ENCODE results near the gene EDRF1.
A peak's percentile ranks its signal among the peaks of the same experiment; 100 is the strongest.

EDRF1 gene

DNA sequence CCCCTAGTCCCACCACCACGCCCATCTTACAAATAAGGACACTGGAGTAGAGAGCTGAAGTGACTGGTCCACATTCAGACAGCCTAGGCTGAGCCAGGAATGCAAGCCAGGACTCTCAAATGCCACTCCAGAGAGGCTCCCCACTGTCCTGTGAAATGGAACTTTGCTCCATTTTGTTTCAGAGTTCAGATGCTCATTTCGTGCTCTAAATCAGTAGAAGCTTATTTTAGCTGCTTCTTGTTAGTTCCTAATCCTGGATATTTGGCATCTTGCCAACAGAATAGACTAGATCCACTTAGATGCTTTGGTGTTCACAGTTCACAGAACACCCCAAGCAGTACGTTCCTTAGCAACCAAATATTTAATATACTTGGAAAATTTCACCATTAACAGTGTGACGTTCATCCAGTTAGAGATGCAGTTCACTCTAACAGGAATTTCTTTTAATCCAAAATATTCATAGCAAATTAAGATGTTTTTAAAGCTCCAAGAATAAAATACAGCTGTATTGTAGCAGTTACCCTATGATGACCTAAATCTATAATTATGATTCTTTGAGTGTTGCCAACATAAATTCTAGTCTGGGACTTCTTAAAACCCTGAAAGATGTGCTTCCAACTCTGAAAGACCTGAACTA is 48.8 kb downstream of the EDRF1 start:
- no peak for DNase-seq (ENCODE audit: low spot score)

- no peak for DNase-seq (ENCODE audit: low spot score)
These were observed 49.7 kb downstream of the EDRF1 start for GRCh38 chr10:125769175-125769574.

DNA sequence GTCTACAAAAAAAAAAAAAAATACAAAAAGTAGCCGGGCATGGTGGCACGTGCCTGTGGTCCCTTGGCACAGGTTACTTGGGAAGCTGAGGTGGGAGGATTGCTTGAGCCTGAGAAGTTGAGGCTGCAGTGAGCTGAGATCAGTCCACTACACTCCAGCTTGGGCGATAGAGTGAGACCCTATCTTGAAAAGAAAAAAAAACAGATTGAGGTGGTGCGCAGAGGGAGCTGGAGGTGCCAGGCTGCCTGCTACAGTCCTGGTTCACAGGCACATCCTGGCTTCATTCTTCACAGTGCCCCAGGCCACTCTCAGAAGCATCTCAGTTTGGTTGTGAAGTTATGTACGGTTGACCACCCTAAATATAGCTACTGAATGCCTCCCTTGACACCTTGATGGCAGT is 51.3 kb downstream of the EDRF1 start:
- DNase-seq (ENCODE audit: low spot score): no peak

GRCh38 chr10:125772112-125772863 is 52.8 kb downstream of the EDRF1 start:
- no peak for DNase-seq (ENCODE audit: low spot score)

GRCh38 chr10:125772864-125773180 is 53.3 kb downstream of the EDRF1 start:
- DNase-seq (ENCODE audit: low spot score): no peak

DNA sequence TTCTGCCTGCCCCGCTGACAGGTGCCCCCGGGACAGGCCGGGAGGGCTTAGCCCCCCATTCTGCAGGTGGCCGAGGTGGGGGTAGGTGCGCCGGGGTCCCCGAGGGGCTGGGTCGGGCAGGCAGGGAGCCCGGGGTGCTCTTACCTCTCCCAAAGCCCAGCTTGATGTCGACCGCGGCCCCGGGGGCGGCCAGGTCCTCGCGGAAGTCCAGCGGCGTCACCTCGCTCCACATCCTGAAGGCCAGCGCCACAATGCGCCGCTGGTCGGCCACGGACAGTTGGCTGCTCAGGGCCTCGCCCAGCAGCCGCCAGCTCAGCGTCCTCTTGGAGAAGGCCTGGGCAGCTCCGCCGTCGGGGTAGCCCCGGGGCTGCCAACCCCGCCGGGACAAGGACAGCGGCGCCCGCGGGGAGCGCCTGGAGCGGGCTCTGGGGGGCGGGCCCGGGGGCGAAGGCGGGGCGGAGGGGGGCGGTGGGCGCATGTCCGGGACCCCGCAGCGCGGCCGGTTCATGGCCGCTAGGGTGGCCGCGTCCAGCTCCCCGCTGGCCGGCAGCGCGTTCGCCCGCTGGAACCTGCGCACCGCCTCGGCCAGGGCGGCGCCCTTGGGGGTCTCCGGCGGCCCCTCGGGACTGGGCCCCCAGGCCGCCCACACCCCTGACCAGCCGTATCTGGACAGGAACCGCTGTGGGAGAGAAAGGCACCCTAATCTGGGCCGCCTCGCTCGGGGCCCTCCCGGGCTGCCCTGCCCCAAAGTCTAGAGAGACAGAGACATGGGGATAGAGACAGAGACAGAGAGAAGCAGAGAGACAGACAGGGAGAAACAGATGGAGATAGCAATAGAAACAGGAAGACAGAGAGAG is 54.4 kb downstream of the EDRF1 start:
- DNase-seq (ENCODE audit: low spot score): no peak

GRCh38 chr10:125774581-125775191 is 55.2 kb downstream of the EDRF1 start:
- no peak for DNase-seq (ENCODE audit: low spot score)

GRCh38 chr10:125775491-125776106 is 56.1 kb downstream of the EDRF1 start, which contains the start of gene MMP21:
Gene MMP21, minus strand, starts transcription at chr10:125775821. Its CDS starts 0 bp downstream, at chr10:125775821.
- no peak for DNase-seq (ENCODE audit: low spot score)

DNA sequence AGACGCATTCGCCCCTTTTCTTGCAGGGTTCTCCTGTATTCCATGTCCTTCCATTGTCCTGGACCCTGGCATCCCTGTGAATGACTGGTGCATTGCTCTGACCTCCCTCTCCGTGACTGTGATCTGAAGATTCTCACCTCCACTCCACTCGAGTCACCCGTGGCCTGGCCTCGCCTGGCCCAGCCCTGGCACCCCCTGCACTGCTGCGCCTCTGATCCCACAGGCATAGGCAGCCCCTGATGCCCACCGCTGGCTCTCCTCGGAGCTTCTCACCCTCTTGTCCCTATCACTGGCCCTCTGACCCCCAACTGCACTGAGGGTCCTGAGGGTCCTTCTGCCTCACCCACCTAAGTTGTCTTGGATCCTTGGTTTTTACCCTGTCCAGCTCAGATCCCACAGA is 58.3 kb downstream of the EDRF1 start:
- no peak for DNase-seq (ENCODE audit: low spot score)

DNA sequence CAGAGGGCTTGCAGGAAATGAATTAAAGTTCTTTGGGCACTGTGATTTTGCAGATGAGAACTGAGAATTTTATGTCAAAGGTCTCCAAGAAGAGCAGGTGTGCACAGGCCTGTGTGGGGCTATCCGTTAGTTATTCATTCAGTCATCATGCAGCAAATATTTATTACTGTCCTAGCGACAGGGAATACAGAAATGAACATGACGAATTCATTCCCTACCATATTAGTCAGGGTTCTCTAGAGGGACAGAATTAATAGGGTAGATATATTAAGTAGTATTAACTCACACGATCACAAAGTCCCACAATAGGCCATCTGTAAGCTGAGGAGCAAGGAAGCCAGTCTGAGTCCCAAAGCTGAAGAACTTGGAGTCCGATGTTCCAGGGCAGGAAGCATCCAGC is 59.0 kb downstream of the EDRF1 start:
- no peak for DNase-seq (ENCODE audit: low spot score)

DNA sequence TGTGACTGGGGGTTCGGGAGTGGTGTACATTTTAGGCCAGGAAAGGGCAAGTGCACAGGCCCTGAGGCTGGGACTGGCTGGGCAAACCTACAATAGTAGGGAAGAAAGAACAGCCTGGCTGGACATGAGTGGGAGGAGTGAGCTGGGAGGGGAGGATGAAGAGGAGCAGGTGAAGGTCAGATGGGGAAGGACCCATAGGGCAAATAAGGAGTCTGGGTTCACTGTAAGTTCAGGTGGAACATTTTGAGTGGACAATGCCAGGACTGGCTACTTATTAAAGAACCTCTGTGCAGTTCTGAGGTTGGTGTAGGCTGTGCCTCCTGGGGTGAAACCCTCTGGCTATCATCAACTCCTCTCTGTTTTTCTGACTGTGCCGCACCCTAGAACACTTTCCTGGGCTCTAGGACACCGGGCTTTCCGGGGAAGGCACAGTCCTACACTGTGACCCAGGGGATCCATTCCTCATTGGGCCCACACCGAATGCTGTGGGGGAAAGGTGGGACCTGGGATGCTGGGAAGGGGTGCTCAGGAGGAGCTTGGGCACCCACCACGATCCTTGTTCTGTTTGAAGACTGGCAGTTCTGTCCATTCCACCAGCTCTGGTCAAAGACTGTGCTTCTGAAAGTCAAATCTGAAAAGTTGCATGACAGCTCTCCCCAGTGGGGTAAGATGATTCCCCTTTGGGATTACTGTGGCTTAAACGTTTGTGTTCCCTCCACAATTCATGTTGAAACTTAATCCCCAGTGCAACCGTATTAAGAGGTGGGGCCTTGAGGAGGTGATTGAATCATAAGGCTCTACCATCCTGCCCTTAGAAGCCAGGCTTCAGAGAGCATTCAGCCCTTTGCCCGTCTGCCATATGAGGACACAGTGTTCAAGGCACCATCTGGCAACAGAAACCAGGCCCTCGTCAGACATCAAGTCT is 60.2 kb downstream of the EDRF1 start:
- no peak for DNase-seq (ENCODE audit: low spot score)

GRCh38 chr10:125781374-125781773 is 61.9 kb downstream of the EDRF1 start:
- DNase-seq (ENCODE audit: low spot score): no peak

DNA sequence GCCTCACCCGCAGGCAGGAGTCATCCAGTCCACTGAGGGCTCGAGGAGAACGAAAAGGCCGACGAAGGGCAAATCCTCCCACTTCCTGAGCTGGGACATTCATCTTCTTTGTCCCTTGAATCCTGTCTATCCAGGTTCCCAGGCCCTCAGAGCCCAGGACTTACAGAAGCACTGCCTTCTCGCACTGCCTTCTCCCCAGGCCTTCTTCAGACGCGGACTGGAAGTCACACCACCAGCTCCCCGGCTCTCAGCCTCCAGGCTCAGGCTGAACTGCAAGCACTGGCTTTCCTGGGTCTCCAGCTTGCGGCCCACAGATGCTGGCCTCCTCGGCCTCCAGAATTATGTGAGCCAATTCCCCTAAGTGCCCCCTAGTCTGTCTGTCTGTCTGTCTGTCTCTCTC is 62.5 kb downstream of the EDRF1 start:
- no peak for DNase-seq (ENCODE audit: low spot score)

- DNase-seq (ENCODE audit: low spot score): peak; percentile 41
These were observed 63.1 kb downstream of the EDRF1 start for GRCh38 chr10:125782616-125783015.

DNA sequence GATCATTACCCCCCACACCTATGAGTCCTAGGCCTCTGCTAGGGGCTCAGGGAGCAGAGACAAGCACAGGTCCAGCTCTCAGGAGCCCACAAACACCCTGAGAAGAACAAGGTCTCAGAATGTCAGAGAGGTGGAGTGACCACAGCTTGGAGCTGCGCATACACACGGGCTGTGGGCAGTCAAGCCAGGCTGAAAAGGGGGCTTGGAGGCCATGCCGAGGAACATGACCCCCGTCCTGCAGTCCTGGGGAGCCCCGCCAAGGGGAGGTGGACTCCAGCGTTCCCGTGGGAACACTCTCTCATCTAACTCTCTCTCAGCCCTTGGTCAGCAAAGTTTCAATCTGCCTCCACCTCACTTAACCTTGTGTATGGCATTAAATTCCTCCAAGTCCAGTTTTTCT is 63.9 kb downstream of the EDRF1 start:
- DNase-seq (ENCODE audit: low spot score): no peak

DNA sequence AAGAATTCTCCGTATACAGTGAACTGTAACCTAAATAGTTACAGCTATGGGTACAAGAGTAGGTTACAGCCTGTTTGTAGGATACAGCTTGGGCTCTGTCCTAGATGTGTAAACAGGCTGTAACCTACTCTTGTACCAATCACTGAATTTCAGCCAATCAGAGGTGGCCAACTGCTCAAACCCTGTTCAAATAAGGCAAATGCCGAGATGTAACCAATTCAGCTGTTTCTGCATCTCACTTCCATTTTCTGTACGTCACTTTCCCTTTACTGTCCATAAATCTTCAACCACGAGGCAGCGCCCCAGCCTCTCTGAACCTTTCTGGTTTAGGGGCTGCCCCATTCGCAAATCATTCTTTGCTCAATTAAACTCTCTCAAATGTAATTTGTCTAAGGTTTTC is 64.4 kb downstream of the EDRF1 start:
- DNase-seq (ENCODE audit: low spot score): no peak

DNA sequence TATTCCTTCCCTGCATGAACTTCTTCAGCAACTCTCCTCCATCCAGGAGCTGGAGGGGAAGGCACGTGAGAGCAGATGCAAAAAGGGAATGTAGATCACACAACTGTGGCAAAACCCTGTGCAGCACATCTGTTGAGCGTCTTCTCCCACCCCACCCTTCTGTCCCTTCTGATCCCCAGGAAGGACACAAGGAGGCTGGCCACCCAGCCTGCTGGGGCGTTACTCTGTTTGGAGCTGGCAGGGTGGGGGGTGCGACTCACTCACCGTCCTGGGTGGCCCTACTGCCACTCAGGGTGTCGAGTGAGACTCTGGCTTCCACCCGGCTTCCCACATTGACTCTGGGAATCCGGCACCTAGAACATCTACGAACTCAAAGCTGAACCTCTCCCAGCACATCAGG is 66.3 kb downstream of the EDRF1 start:
- DNase-seq (ENCODE audit: low spot score): no peak

DNA sequence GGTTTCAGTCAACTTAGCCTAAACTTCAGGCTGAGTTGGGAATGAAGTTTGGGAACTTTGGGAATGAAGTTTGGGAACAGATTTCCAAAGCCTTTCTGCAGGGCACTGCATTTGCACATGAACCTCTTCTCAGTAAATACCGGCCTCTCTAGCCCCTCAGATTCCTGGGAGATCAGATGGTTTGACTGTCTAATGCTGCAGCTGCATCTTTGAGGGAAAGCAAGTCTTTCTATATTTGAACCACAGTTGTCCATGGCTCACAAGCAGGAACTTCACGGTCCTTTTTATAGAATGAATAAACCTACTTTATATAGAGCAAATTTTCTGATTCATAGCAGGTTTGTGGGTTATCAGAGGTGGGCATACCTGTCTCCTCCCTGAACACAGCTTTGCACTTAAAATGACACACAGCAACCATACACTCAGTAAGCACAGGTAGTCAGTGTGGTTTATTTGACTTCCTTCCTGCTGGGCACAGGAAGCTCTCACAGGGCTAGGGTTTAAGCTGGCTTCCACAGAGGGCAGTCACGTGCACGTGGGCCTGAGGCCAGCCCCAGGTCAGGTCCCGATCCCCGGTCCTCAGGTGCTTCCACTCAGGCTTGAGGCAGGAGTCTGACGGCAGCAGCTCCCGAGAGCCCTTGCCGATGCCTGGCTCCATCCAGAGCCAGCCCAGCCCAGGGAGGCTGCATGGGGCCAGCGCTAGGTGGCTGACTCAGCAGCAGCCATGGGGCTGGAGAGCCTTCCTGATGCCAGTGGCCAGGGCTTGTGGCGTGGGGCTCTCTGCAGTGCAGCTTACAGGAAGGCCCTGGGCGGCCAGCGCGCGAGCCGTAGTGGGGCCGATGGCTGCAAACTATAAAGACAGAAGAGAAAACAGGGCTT is 68.9 kb downstream of the EDRF1 start:
- DNase-seq (ENCODE audit: low spot score): no peak

DNA sequence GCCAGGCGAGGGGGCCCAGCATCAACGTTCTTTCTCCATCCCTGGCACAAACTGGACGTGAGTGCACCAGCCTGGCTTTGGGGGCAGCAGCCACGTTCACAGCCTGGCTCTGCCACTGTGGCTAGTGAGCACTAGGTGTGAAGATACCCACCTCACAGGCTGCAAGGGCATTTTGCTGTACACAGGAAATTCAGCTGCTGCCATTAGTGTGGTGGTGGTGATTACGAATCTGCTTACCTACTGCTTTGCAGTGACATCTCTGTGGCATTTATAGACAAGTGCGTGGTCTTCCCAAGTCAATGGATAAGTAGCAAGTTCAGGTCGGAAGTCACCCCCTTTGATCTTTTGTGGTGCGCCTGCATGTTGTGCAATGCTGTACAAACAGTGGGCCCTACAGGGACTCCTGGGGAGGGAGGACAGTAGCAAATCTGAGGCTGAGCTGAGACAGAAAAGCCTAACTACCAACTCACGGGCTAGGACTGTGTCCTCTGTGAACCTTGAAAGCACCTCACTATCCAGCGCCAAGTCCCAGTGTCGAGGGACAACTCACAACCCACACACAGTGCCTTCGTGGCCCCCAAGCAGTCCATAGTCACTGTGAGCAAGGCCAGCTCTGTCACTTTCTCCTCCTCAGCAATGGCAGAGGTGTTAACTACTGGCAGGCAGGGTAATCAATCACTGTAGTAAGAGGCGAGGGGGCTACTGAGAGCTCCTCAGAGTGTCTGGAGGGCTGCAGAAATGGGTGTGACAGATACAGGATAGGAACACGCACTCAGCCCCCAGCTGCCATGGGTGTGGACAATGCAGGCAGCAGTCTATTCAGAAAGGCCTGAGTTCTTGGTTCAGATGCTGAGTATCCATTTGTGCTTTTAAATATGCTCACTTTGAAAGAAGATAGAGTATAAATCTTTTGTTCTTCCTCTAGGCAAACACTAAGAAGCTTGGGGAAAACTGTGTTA is 73.1 kb downstream of the EDRF1 start:
- no peak for DNase-seq (ENCODE audit: low spot score)

Data from RKO (cell line).